Panc1 (cell line): ENCODE results near the gene PHLPP1.

Experiments used
- CTCF ChIP-seq: fragments of 450-650 bp; IDR thresholded peaks from 2 replicates; pipeline ENCODE4 v1.5.1; 2017; ENCODE audit warnings: mild to moderate bottlenecking
- REST ChIP-seq, 2 experiments: IDR thresholded peaks; 2 replicates each; pipeline ENCODE4 v1.6.1; 2011 to 2012; ENCODE audit warnings: low read depth in 2 of 2, control low read depth in 1 of 2, low read length in 1 of 2, mild to moderate bottlenecking in 1 of 2, moderate library complexity in 1 of 2; ENCODE audit not compliant: insufficient read depth in 1 of 2
- TCF7L2 ChIP-seq: IDR thresholded peaks from 2 replicates; pipeline ENCODE4 v1.6.1; 2011; ENCODE audit warnings: mild to moderate bottlenecking, low read depth, low read length, inconsistent platforms

GRCh38 chr18:62763101-62763521 is 47.8 kb downstream of the PHLPP1 start:
- TF ChIP-seq CTCF = no peak
- TF ChIP-seq TCF7L2 = no peak
- TF ChIP-seq REST (IDR thresholded peaks at IDR 0.05; ENCODE audit: insufficient read depth in 1 of 2, low read depth in 2 of 2, low read length in 1 of 2) = no peak
